ENCODE measurements around the gene NSUN6.

DNA sequence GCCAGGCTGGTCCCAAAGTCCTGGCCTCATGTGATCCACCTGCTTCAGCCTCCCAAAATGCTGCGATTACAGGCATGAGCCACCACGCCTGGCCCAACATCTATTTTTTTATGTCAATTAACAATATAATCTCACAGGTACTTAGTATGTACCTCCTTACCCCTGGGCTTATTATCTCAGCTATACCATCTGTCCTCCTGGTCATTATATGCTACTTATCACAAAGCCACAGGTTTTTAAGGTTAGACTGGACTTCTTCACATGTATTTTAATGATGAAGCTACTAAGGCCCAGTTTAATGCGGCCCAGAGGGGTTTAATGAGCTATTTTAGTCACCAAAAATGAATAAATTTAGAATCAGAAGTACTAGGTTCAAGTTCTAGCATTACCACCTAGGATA is 3.4 kb downstream of the NSUN6 start:
- TF ChIP-seq TCF7L2 (IDR thresholded peaks at IDR 0.05; ENCODE audit: borderline replicate concordance, extremely low read depth, insufficient read depth, insufficient read length): no peak
- TF ChIP-seq EZH2 (IDR thresholded peaks at IDR 0.05): no peak
- TF ChIP-seq, protein P1, sequence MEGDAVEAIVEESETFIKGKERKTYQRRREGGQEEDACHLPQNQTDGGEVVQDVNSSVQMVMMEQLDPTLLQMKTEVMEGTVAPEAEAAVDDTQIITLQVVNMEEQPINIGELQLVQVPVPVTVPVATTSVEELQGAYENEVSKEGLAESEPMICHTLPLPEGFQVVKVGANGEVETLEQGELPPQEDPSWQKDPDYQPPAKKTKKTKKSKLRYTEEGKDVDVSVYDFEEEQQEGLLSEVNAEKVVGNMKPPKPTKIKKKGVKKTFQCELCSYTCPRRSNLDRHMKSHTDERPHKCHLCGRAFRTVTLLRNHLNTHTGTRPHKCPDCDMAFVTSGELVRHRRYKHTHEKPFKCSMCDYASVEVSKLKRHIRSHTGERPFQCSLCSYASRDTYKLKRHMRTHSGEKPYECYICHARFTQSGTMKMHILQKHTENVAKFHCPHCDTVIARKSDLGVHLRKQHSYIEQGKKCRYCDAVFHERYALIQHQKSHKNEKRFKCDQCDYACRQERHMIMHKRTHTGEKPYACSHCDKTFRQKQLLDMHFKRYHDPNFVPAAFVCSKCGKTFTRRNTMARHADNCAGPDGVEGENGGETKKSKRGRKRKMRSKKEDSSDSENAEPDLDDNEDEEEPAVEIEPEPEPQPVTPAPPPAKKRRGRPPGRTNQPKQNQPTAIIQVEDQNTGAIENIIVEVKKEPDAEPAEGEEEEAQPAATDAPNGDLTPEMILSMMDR (IDR thresholded peaks at IDR 0.05 in 2 of 3, conservative IDR thresholded peaks at IDR 0.05 in 1 of 3; ENCODE audit: borderline replicate concordance in 1 of 3, insufficient read depth in 1 of 3, low read depth in 2 of 3, low read length in 2 of 3): no peak
- TF ChIP-seq EZH2phosphoT487 (IDR thresholded peaks at IDR 0.05; ENCODE audit: borderline replicate concordance): no peak
- TF ChIP-seq ZNF274 (IDR thresholded peaks at IDR 0.05; ENCODE audit: low read depth, low read length): no peak
- TF ChIP-seq, protein P2, sequence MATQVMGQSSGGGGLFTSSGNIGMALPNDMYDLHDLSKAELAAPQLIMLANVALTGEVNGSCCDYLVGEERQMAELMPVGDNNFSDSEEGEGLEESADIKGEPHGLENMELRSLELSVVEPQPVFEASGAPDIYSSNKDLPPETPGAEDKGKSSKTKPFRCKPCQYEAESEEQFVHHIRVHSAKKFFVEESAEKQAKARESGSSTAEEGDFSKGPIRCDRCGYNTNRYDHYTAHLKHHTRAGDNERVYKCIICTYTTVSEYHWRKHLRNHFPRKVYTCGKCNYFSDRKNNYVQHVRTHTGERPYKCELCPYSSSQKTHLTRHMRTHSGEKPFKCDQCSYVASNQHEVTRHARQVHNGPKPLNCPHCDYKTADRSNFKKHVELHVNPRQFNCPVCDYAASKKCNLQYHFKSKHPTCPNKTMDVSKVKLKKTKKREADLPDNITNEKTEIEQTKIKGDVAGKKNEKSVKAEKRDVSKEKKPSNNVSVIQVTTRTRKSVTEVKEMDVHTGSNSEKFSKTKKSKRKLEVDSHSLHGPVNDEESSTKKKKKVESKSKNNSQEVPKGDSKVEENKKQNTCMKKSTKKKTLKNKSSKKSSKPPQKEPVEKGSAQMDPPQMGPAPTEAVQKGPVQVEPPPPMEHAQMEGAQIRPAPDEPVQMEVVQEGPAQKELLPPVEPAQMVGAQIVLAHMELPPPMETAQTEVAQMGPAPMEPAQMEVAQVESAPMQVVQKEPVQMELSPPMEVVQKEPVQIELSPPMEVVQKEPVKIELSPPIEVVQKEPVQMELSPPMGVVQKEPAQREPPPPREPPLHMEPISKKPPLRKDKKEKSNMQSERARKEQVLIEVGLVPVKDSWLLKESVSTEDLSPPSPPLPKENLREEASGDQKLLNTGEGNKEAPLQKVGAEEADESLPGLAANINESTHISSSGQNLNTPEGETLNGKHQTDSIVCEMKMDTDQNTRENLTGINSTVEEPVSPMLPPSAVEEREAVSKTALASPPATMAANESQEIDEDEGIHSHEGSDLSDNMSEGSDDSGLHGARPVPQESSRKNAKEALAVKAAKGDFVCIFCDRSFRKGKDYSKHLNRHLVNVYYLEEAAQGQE (IDR thresholded peaks at IDR 0.05; ENCODE audit: low read depth): no peak
- no peak for TF ChIP-seq POLR2A (IDR thresholded peaks at IDR 0.05; ENCODE audit: borderline replicate concordance, extremely low read depth, insufficient read depth, insufficient read length)
- TF ChIP-seq RAD21 (IDR thresholded peaks at IDR 0.05; ENCODE audit: low read depth): no peak
- TF ChIP-seq POLR2AphosphoS5 (IDR thresholded peaks at IDR 0.05; ENCODE audit: low read depth, low read length): no peak
- no peak for TF ChIP-seq JUND (IDR thresholded peaks at IDR 0.05)
- no peak for TF ChIP-seq EGR1 (IDR thresholded peaks at IDR 0.05; ENCODE audit: low read depth)
- TF ChIP-seq, protein P3, sequence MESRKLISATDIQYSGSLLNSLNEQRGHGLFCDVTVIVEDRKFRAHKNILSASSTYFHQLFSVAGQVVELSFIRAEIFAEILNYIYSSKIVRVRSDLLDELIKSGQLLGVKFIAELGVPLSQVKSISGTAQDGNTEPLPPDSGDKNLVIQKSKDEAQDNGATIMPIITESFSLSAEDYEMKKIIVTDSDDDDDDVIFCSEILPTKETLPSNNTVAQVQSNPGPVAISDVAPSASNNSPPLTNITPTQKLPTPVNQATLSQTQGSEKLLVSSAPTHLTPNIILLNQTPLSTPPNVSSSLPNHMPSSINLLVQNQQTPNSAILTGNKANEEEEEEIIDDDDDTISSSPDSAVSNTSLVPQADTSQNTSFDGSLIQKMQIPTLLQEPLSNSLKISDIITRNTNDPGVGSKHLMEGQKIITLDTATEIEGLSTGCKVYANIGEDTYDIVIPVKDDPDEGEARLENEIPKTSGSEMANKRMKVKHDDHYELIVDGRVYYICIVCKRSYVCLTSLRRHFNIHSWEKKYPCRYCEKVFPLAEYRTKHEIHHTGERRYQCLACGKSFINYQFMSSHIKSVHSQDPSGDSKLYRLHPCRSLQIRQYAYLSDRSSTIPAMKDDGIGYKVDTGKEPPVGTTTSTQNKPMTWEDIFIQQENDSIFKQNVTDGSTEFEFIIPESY (IDR thresholded peaks at IDR 0.05; ENCODE audit: extremely low read depth, insufficient replicate concordance, low read length): no peak
